ENCODE results near the gene TMEM203. TPM values are rescaled to one million over a fixed set of nuclear protein-coding genes. Genes with fewer than 3 reads are reported as not detected.
A peak's percentile ranks its signal among the peaks of the same experiment; 100 is the strongest.

Gene TMEM203
- total and polyA plus RNA-seq, 2 of the 13 experiments (the other 11 are each of a cell fraction or from before 2014, with no cell fraction given), result 23.4 to 36.7 TPM

GRCh38 chr9:137223078-137223970 is 17.9 kb upstream of the TMEM203 start (continued):
- no peak; the same call in 1 of the 2 replicates for TF ChIP-seq CREBL2 (CRISPR knock-in tag; IDR thresholded peaks at IDR 0.05; ENCODE audit: borderline replicate concordance)
- TF ChIP-seq ZFP90 (CRISPR knock-in tag; IDR thresholded peaks at IDR 0.05; ENCODE audit: borderline replicate concordance), result no peak
- TF ChIP-seq ZNF619 (CRISPR knock-in tag; IDR thresholded peaks at IDR 0.05), result no peak; the same call in 1 of the 2 replicates
- peak; percentile 66 for TF ChIP-seq ZXDC (CRISPR knock-in tag; IDR thresholded peaks at IDR 0.05)
- 0 out of 2 replicates have a peak, but pooled peaks have one; percentile 9 for TF ChIP-seq ZNF607 (CRISPR knock-in tag; IDR thresholded peaks at IDR 0.05; ENCODE audit: borderline replicate concordance)
- peak; percentile 73 for TF ChIP-seq ELF1 (CRISPR knock-in tag; IDR thresholded peaks at IDR 0.05)
- TF ChIP-seq ZNF614 (CRISPR knock-in tag; IDR thresholded peaks at IDR 0.05; ENCODE audit: borderline replicate concordance), result no peak
- 0 out of 2 replicates have a peak, but pooled peaks have one; percentile 33 for TF ChIP-seq PBX2 (CRISPR knock-in tag; IDR thresholded peaks at IDR 0.05)
- TF ChIP-seq ZNF34 (CRISPR knock-in tag; IDR thresholded peaks at IDR 0.05; ENCODE audit: borderline replicate concordance), result no peak
- TF ChIP-seq ZNF615 (CRISPR knock-in tag; IDR thresholded peaks at IDR 0.05; ENCODE audit: borderline replicate concordance), result no peak; the same call in 1 of the 2 replicates
- no peak for TF ChIP-seq TCF7L2 (IDR thresholded peaks at IDR 0.05; ENCODE audit: low read depth, low read length)
- 0 out of 2 replicates have a peak, but pooled peaks have one; percentile 62 for TF ChIP-seq ZNF709 (CRISPR knock-in tag; IDR thresholded peaks at IDR 0.05)
- no peak for TF ChIP-seq ZNF468 (CRISPR knock-in tag; IDR thresholded peaks at IDR 0.05)
- TF ChIP-seq ZBTB3 (CRISPR knock-in tag; IDR thresholded peaks at IDR 0.05; ENCODE audit: borderline replicate concordance, low read depth), result no peak
- no peak for TF ChIP-seq ZNF234 (CRISPR knock-in tag; conservative IDR thresholded peaks at IDR 0.05)
- TF ChIP-seq FOSL2 (CRISPR knock-in tag; IDR thresholded peaks at IDR 0.05), result no peak
- TF ChIP-seq SALL2 (CRISPR knock-in tag; IDR thresholded peaks at IDR 0.05), result no peak
- no peak for TF ChIP-seq TERF1 (CRISPR knock-in tag; IDR thresholded peaks at IDR 0.05)
- TF ChIP-seq ZNF263 (CRISPR knock-in tag; IDR thresholded peaks at IDR 0.05), result peak; percentile 11; the same call in 1 of the 2 replicates
- TF ChIP-seq ZNF75D (CRISPR knock-in tag; IDR thresholded peaks at IDR 0.05; ENCODE audit: borderline replicate concordance), result no peak
- TF ChIP-seq ZNF775 (CRISPR knock-in tag; IDR thresholded peaks at IDR 0.05; ENCODE audit: borderline replicate concordance), result no peak
- no peak for TF ChIP-seq TEF (CRISPR knock-in tag; IDR thresholded peaks at IDR 0.05)
- no peak for TF ChIP-seq THYN1 (CRISPR knock-in tag; IDR thresholded peaks at IDR 0.05; ENCODE audit: borderline replicate concordance, low read depth)
